GM19455 (cell line): ENCODE results near the gene GLIS1.

Experiments used
- ATAC-seq: cut with Tn5 transposase; IDR thresholded peaks from one replicate; pipeline ENCODE4 v1.9.1; 2021; ENCODE audit not compliant: unreplicated experiment

GLIS1 gene

DNA sequence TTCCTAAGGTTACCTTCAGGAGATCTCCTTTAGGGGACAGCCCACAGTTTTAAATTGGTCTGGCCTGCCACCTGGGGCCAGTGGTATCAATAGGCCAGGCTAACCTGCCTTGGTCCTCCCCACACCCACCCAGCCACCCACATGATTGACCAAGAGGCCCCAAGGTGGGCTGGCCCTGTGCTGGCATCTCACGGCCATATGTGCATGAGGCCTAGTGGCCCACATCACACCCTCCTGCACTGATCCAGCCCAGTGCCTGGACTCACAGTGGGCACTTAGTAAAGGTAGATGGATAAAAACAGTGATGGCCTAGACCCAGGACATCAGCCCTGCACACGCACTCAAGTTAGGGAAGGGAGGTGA is 197.7 kb downstream of the GLIS1 start:
- ATAC-seq = no peak

DNA sequence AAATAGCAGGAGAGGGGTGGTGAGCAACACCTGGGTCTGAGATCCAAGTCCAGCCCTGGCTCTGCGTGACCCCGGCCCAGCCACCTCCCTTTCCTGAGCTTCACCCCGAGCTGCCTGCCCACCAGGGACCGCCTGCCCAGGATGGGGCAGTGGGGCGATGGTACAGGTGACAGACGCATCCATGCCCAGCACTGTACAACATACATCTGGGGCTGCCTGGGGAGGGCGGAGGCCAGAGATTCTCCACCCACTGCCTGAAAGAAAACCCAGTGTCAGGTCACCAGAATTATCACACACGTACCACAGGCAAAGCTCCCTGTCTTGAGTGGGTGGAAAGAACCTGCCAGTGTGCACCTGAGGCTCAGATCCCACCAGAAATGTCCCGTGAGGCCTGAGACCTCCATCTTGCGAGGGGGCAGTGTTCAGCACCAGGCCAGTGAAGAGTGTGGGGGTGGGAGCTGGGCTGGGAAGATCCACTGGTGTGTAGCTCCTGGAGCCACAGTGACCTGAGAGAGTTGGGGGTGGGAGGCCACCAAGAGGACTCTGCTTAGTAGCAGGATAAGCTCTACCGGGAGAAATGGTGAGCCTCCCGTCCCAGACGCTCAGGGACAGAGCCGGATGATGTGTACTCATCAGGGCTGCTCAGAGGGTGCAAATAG is 198.2 kb downstream of the GLIS1 start:
- ATAC-seq = no peak

DNA sequence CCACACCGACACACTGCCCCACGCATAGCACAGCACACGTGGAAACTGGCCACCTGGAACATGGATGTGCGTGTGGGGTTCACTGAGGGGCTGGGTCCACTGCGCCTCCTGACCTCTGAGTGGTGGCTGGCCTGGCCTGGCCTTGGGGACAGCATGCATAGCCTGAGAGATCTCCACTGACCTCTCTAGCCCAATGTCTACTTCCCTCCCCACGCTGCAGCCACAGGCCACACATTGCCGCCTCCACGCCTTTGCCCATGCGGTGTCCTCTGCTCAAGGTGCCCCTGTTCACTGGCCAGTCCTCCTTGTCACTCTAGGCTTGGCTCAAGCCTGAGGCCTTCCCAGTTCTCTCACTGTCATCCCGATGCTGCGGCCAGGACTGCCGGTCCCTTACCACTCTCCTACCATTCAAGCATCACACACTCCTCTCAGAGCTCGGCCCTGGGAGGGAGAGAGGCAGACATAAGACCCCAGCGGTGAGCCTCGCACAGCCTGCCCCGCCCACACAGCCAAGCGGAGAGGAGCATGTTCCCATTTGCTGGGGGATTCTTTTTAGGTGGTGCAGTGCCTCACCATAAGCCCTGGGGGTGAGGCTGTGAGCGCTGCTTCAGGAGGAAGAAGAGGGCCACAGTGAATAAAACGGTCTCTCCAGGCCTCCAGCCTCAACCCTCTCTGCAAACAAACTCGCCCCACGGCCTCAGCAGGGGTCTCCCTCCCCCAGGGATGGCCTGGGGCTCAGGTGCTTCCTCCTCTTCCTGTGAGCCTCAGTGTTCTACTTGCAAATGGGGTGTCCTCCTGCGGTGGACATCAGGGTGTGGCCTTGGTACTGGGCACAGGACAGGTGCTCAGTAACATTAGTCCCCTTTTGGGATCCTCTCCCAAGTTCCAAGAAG is 199.0 kb downstream of the GLIS1 start:
- no peak for ATAC-seq

DNA sequence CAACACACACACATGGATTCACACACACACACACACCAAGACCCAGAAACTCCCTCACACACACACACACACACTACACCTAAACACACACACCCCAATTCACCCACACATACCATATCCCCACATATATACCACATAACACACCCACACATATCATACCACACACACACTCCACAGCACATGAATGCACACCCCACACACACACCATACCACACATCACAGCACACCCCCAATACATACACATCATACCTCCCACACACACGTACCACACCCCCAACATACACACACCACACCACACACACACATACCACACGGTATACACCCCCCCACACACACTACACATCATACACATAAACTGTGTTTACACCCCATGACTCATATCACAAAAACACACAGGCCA is 199.7 kb downstream of the GLIS1 start:
- no peak for ATAC-seq

DNA sequence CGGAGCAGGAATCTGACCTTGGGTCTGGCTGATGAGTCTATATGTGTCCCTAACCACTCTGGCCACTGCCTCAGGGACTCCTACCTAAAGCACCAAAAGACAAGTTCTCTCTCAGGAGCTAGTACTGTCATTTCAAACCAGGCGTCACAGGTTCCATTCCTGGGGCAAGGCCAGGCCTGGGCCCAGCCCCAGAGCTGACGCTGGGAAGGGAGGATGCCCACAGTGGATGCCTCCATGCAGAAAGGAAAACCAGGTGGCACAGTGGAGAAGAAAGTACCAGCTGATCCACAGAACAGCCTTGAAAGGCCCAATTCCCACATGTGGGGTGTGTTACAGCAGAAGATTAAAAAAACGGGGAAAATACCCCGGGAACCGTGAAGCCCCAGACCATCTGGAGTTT is 202.4 kb downstream of the GLIS1 start:
- no peak for ATAC-seq

DNA sequence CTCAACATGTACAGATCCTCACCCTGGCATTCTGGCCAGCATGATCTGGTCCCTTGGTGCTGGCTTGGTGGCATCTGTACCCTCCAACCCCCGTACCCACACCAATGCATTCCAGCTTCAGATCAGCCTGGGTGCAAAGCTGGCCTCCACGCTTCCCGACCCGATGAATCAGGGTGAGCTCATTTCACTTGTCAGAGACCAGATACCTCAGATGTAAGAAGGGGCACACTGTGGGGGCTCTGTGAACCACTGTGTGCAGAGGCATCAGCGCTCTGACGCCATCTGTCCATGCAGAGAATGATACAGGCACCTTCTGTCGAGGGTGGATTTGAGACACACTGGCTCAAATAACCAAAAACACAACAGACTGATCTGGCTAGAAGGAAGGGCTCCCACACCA is 203.1 kb downstream of the GLIS1 start:
- no peak for ATAC-seq

DNA sequence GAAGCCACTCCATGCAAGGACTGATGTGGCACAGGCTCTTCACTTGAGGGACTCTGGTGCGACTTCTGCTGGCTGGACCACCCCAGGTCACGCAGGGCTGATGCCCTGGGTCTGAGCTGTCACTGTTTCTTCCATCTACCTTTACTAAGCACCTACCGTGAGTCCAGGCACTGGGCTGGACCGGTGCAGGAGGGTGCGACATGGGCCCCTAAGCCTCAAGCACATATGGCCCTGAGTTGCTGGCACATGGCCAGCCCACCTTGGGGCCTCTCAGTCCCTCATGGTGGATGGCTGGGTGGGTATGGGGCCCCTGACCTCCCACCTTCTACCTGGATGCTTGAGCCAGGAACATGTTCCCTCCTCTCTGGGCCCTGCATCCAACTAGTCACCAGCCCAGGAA is 203.7 kb downstream of the GLIS1 start:
- no peak for ATAC-seq

DNA sequence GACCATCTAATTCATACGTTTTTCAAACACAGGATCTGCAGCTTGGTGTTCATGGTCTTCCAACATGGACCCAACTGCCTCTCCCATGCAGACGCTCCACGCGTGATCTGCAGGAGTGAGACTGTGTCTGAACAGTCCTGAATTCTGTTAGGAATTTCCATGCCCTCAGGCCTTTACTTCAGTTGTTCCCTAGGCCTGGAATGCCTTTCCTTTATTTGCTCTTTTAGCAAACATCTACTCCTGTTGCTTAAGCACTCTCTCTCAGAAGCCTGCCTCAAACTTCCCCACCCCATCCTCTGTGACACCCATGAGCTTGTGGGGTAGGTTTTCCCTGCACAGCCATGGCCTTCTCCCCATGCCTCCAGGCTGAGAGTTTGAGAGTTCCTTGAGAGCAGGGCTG is 206.1 kb downstream of the GLIS1 start:
- ATAC-seq = no peak

DNA sequence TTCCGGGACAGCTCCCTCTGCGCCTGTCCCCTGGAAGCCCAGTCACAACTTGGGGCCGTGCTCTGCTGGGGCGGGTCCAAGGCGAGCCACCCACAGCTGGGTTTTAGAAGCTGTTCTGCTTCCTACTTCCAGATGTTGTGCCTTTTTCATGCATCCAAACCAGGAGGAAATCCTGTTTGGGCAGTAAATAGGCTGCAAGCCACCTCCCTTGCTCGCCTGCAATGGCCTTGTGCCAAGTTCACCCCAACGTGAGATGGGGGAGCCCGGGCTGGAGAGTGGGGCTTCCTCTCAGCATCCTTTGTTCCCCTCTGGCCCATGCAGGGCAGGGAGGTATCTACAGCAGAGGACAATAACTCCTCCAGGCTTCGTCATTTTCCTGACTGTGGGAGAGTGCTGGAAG is 206.6 kb downstream of the GLIS1 start:
- ATAC-seq = no peak

DNA sequence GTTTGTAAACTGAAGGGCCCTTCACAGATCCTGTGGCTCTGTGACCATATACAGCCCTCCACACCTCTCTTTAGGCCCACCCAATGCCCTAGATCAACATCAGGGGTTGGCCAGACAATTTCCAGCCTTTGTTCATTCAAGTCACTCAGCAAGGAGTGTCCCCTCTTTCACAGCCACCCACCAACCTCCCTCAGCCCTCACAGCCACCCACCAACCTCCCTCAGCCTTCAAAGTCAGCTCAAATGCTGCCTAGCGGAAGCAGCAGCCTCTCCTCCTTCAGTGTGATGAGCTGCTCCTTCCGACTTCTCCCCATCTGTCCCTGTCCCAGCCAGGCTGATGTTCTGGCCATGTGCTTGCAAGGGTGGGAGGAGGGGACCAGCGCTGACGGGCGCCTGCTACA is 208.4 kb downstream of the GLIS1 start:
- no peak for ATAC-seq

DNA sequence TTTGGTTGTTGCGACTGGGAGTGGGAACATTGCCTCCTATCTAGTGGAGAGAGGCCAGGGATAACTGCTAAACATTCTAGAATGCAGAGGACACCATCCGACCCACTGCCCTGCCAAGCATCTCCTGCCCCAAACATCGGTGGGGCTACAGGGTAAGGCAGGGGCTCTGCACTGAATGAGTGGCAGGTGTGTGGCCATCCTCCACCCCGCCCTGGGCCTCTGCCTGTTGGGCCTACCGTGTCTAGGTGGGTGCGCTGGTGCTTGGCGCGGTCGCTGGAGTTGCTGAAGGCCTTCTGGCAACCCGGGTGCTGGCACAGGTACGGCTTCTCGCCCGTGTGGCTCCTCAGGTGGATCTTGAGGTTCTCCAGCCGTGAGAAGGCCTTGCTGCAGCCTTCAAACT is 209.4 kb downstream of the GLIS1 start:
- no peak for ATAC-seq

DNA sequence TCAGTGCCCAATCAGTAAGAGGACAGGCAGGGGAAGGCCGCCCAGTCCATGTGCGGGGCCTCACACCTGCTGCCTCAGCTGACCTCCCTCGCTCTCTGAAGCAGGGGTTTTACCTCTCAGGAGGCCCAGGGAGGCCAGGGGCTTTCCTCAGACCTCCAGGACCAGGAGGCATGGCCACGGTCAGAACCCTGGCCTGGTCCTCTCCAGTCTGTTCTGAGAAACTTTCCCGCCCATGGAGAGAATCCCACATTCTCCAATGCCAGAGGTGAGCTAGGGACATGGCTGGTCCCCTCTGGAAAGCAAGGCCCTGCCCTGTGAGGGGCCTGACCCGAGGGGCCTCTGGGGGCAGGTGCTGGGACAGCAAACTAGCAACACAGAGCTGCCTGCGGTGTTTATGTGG is 211.6 kb downstream of the GLIS1 start:
- ATAC-seq = no peak

DNA sequence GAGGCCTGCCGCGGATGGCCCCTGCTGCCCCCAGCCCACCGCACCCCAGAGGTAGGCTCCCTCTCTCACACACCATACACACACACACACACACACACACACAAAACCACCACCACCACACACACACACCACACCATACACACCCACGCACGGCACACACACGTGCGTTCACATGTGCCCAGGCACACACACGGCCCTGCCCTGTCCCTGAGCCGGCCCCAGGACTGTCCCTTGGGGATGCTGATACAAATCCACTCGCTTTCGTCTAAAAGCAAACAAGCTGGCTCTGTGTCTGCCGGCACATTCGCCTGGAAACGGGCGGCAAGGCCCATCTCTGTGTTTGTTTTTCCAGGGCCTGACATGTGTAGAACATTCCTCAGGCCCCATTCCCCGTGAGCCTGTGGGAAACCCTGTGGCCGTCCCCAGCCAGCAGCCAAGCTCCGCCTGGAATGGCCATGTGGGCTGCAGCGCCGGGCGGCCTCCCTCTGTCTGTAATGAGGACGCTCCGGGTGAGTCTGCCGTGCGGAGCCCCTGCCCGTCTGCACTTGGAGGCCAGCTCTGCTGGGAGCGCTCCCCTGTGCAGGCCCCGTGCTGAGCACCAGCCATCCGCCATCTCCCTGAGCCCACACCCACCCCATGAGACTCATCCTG is 212.4 kb downstream of the GLIS1 start:
- ATAC-seq = no peak

DNA sequence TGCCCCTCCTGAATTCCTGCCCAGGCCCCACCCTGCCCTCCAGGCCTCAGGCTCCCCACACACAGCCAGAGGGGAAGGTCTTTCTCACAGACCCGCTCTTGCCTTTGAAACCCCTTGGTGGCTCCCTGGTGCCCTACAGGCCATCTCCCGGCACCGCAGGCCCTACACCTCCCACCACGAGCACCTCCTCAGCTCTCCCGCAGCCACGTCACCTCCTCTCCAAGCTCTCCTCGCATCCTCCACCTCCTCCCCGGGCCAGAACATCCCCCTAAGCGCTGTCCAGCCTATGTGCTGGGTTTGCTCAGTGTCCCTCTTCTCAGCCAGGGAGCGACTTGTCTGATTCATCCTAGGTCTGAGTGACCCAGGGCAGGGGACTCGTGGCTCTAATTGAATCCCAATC is 213.4 kb downstream of the GLIS1 start:
- ATAC-seq = no peak

DNA sequence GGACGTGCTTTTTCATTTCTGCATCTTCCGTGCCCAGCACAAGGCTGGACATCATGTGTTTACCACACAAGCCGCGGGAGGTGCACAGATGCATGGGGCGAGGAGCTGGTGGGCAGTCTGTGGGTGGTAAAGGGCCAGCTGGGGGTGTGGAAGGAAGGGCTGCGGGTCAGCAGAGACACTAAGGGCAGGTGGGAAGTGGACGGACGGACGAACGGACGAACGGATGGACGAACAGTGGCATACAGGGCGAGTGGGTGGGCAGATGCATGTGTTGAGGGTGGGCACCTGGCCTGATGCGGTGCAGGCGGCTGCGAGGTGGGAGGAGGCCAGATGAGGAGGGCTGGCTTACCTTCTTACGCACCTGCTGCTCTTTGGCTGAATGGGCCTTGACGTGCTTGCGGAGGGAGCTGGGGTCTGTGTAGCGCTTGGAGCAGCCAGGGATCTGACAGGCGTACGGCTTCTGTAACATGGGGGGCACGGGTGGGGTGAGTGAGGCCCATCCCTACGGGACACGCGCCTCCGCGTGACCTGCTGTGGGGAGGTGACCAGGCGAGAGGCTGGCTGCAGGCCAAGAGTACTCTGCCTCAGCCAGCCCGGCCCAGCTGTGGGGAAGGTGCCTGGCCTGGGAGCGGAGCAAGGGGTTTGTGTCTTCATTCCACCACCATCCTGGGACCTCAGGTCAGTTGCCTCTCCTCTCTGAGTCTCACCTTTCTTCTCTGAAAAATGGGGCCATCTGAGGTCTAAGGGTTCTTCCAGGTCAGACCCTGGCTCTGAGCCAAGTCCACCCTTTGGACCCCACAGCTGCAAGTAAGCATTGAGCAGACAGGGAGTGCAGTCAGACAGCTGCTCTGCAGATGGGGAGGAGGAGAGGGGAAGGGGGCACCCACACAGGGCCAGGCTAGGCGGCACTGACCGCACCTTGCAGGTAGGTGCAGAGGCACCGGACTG is 214.3 kb downstream of the GLIS1 start:
- ATAC-seq = no peak

DNA sequence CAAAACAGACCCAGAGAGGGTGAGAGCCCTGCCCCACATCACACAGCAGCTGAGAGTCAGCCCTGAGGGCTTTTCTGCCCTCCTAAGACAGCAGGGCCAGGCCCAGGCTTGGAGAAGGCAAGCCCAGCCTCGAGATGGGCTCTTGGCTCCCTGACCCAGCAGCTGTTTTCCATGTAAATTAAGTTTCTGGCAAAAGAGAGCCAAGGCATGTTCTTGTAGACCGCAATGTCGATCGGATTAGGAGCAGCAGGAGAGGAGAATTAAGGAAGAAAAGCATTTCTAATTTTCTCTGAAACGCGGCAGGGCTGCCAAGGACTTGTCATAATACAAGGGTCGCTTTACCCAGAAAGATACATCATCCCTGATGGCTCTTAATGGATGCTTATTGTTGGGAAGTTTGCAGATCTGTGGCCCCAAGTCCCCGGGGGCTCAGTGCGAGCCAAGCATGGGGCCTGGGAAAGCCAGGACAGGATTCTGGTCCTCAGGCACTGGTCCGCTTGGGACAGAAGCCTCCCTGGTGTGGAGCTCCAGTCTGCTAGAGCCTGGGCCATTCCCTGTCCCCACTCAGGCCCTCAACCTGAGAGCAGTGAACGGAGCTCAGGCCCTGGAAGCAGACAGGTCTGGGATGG is 216.9 kb downstream of the GLIS1 start:
- no peak for ATAC-seq

DNA sequence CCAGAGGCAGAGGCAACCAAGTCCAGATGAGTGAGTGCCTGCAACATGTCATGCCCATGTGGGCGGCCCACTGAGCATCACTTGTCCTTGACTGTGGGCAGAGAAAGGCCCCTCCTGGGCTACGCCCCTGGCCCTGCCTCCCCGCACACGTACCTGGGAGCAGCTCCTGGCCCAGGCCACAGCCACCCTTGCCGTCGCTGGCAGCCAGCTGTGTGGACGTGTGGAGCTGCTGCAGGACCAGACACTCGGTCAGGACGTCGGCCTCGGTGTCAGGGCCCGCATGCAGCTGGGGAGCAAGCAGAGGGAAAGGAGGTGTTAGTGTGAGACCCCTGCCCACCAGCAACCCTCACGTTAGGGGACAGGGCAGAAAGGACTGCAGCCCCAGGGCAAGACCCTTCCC is 218.5 kb downstream of the GLIS1 start:
- no peak for ATAC-seq

DNA sequence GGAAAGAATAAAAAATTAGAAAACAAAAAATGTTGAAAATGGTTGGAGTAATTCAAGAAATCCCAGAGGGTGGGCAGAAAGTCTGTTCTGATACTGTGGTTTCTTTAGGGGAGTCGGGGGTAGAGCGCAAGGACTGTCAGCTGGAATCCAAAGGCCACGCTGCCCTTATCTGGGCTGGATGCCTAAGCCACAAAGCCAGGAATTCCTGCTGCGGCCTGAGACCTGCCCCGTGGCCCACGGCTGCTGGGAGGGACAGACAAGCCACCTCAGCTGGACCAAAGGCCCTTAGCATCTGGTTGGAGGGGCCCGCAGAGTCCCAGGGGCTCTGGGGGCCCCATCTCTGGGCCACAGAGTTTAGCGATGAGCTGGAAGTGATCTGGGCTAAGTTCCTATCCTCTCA is 219.5 kb downstream of the GLIS1 start:
- ATAC-seq = no peak

DNA sequence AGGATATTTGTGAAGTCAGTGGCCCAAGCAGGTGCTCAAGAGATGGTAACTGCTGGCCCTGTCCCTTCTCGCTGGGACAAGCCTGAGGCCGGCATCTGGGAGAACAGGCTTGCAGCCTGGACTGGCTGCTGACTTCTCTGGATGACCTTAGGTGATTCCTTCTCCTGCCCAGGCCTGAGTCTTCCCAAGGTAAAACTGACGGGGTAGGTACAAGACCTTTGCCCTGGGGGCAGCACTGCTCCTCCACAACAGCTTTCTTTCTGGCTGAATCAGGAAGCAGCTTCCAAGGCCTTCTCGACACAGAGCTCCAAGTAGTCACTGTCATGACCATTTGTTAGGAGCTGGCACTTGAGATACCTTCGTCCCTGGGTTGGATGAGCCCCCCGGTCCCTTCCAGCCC is 220.2 kb downstream of the GLIS1 start:
- no peak for ATAC-seq

DNA sequence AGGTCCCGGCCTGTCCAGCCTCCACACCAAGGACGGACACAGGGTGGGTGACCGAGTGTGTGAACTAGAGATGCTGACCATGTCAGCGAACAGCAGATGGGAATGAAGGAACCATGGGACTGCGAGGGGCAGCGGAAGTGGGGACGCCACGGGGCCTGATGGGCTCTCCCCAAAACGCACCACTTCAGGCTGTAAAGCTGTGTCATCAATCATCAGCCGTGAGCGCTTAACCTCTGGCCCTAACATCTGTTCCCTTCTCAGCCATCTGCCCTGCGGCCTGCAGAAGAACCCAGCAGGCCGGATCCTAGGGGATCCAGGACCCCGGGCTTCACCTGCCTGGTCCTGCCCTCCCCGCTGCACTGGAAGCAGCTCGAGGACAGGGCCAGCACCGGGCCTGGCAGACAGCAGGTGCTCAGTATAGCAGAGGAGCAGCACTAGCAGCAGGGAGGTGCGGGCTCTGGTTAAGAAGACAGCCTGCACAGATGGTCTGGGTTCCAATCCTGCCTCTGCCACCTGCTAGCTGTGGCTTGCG is 221.1 kb downstream of the GLIS1 start:
- ATAC-seq = no peak
